Choroid plexus epithelial cell (primary cell): ENCODE results near the gene MBTPS2.
A peak's percentile ranks its signal among the peaks of the same experiment; 100 is the strongest.

Experiments
- DNase-seq: peaks from one replicate; pipeline ENCODE4 v3.0.0-alpha.2; 2010; ENCODE audit warnings: low read depth
- H3K4me3 ChIP-seq: 2 replicates; pipeline ENCODE4 v1.5.1; 2011; ENCODE audit warnings: low read depth, mild to moderate bottlenecking, control low read depth, low read length, moderate library complexity
- CTCF ChIP-seq: conservative IDR thresholded peaks from 2 replicates; pipeline ENCODE4 v1.5.1; 2011; ENCODE audit warnings: low read depth, mild to moderate bottlenecking, control low read depth, inconsistent platforms, low read length, moderate library complexity

Gene MBTPS2

DNA sequence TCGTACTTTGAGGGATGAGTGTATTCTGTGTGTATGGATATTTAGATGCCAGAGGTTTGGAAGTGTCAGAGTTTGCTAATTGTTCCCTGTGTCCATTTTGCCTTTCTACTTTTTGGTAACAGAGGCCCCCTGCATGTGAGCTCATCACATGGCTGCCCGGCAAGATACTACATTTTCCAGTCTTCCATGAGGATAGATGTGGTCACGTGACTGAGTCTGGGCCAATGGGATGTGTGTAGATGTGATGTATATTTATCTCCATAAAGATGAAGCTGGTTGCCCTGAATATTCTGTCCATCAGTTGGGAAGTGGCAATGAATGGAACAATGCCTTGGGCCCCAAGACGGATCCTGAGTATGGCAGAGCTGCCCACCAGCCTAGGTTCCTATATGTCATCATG, 72.1 kb downstream of the MBTPS2 start:
- no peak overlapping the region for H3K4me3 ChIP-seq
- TF ChIP-seq CTCF = no peak
- DNase-seq = no peak

- H3K4me3 ChIP-seq = no peak overlapping the region
- no peak for DNase-seq
- no peak for TF ChIP-seq CTCF
These were observed 72.8 kb downstream of the MBTPS2 start for GRCh38 chrX:21912220-21912619.

DNA sequence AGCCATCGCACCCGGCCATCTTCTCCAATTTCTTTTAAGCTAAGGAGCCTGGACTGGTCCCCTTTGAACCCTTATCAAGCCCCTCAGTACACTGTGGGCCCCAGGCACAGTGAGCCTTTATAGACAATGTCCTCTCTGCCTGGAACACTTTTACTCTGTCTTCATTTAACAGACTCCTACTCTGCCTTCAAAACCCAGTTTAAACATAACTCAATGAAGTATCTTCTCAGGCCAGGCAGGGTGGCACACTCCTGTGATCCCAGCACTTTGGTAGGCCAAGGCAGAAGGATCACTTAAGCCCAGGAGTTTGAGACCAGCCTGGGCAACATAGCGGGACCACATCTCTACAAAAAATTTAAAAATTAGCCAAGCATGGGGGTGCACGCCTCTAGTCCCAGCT, 73.6 kb downstream of the MBTPS2 start:
- H3K4me3 ChIP-seq = no peak overlapping the region
- DNase-seq = no peak
- no peak for TF ChIP-seq CTCF

DNA sequence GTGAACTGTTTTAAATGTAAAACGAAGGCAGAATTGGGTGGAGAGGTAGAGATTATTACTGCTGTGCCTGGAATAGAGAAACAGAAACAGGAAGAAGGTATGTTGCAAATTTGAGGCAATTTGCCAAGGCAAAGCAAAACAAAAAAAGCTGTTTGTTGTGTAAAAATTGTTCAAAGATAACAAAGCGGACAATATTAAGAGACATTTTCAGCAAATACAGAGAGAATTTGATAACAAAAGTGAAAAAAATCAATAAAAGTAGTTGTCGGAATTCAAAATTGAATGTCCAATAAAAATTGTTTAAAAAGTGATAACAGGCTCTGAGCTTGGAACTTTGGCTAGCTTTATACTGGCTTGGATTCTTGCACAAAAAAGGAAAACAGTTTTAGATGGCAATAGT, 86.7 kb downstream of the MBTPS2 start:
- peak; percentile 71 for DNase-seq
- no peak for TF ChIP-seq CTCF
- H3K4me3 ChIP-seq = peak overlapping the region; percentile 17

- no peak overlapping the region for H3K4me3 ChIP-seq
- TF ChIP-seq CTCF = no peak
- peak; percentile 95 for DNase-seq
These were observed 87.3 kb downstream of the MBTPS2 start for GRCh38 chrX:21926527-21927278.

DNA sequence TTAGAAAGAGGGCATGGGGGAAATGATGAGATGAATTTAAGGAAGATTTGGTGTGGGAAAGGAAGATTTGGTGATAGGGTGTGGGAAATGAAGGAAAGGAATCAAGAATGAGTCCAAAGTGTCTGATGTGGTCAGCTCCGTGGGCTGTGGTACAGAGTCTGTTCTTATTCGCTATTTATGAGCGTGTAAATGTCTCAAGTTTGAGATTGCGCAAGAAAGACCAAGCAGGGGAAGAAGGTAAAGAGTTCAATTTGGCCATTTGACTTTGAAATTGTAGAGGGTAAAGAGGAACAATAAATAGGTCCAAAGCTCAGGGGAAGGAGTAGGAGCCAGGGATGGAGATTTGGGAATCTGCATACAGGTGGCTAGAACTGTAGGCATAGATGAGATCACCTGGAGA, 89.8 kb downstream of the MBTPS2 start:
- H3K4me3 ChIP-seq = no peak overlapping the region
- DNase-seq = no peak
- no peak for TF ChIP-seq CTCF

DNA sequence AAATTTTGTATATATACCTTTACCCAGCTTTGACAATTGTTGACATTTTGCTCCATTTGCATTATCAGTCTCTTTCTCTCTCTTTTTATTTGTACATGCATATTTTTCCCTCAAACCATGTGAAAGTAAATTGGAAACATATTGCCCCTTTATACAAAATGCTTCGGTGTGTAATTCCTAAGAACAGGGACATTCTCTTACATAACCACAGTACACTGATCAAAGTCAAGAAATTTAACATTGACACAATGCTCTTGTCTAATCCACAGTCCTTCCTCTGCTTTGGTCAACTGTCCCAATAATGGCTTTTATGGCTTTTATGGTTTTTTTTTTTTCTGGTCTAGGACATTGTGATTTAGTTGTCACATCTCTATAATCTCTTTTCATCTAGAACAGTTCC, 91.6 kb downstream of the MBTPS2 start:
- TF ChIP-seq CTCF = no peak
- no peak for DNase-seq
- H3K4me3 ChIP-seq = no peak overlapping the region
